OCI-LY1 (cell line): ENCODE results near the gene HNRNPA1.

Experiments
- H2AFZ ChIP-seq: fragments of 200-600 bp; sonication (generic), shearing (Covaris generic); 2 replicates; pipeline ENCODE4 v1.6.0; 2014; ENCODE audit warnings: antibody characterized with exemption, mild to moderate bottlenecking, low read length
- H3F3A ChIP-seq: fragments of 200-600 bp; sonication (generic), shearing (Covaris generic); 2 replicates; pipeline ENCODE4 v1.6.0; 2014; ENCODE audit warnings: mild to moderate bottlenecking, antibody characterized with exemption, low read length, moderate library complexity; ENCODE audit not compliant: insufficient read depth
- H3K27ac ChIP-seq: fragments of 200-600 bp; sonication (generic); 2 replicates; pipeline ENCODE4 v1.5.1; 2014; ENCODE audit warnings: low read length, mixed run types, mild to moderate bottlenecking, low read depth; ENCODE audit not compliant: poor library complexity, severe bottlenecking
- H3K27me3 ChIP-seq: fragments of 200-600 bp; sonication (generic); 2 replicates; pipeline ENCODE4 v1.6.0; 2014; ENCODE audit warnings: antibody characterized with exemption, mild to moderate bottlenecking, low read length, moderate library complexity; ENCODE audit not compliant: insufficient read depth
- H3K36me3 ChIP-seq: fragments of 200-600 bp; sonication (generic); 2 replicates; pipeline ENCODE4 v1.6.1; 2014; ENCODE audit warnings: mild to moderate bottlenecking, antibody characterized with exemption, low read length, moderate library complexity, mixed read lengths; ENCODE audit not compliant: insufficient read depth
- H3K4me1 ChIP-seq: fragments of 200-600 bp; sonication (generic); 2 replicates; pipeline ENCODE4 v1.5.1; 2014; ENCODE audit warnings: mild to moderate bottlenecking, low read length, moderate library complexity; ENCODE audit not compliant: insufficient read depth, severe bottlenecking
- H3K4me2 ChIP-seq: fragments of 200-600 bp; sonication (generic), shearing (Covaris generic); 2 replicates; pipeline ENCODE4 v1.6.1; 2014; ENCODE audit warnings: low read length
- H3K4me3 ChIP-seq: fragments of 200-600 bp; sonication (generic); 2 replicates; pipeline ENCODE4 v1.5.1; 2014; ENCODE audit warnings: low read length, low read depth, mild to moderate bottlenecking, mixed read lengths; ENCODE audit not compliant: poor library complexity, severe bottlenecking
- H3K79me2 ChIP-seq: fragments of 200-600 bp; shearing (Covaris generic); 2 replicates; pipeline ENCODE4 v1.6.1; 2016; ENCODE audit warnings: mixed run types, low read length, mixed read lengths; ENCODE audit not compliant: insufficient read depth
- H3K9ac ChIP-seq: fragments of 200-600 bp; sonication (generic), shearing (Covaris generic); 2 replicates; pipeline ENCODE4 v1.6.1; 2014; ENCODE audit warnings: mild to moderate bottlenecking, low read length, mixed read lengths
- H3K9me2 ChIP-seq: fragments of 200-600 bp; sonication (generic), shearing (Covaris generic); 2 replicates; pipeline ENCODE4 v1.6.1; 2014; ENCODE audit warnings: low read depth, mild to moderate bottlenecking, low read length, mixed read lengths
- H3K9me3 ChIP-seq: fragments of 200-600 bp; shearing (Covaris generic); 2 replicates; pipeline ENCODE4 v1.6.1; 2014; ENCODE audit warnings: low read length, mixed read lengths
- H4K20me1 ChIP-seq: fragments of 200-600 bp; sonication (generic), shearing (Covaris generic); 2 replicates; pipeline ENCODE4 v1.6.0; 2016; ENCODE audit warnings: mild to moderate bottlenecking, low read length; ENCODE audit not compliant: insufficient read depth
- CTCF ChIP-seq: fragments of 200-600 bp; sonication (generic), shearing (Covaris generic); IDR thresholded peaks from 2 replicates; pipeline ENCODE4 v1.5.1; 2017; ENCODE audit warnings: mild to moderate bottlenecking, antibody characterized with exemption, low read length, moderate library complexity, mixed read lengths
- EZH2 ChIP-seq: fragments of 200-600 bp; sonication (generic), shearing (Covaris generic); IDR thresholded peaks from 2 replicates; pipeline ENCODE4 v1.8.0; 2017; ENCODE audit warnings: borderline replicate concordance, mixed run types, mild to moderate bottlenecking, antibody characterized with exemption, low read length, moderate library complexity, mixed read lengths

HNRNPA1 gene

GRCh38 chr12:54296393-54297099 lies 16.0 kb downstream of the HNRNPA1 start:
- no peaks in the 10 kb centered on the region for H3K9me3 ChIP-seq
- H2AFZ ChIP-seq, result no peak overlapping the region
- H3K9me2 ChIP-seq, result no peaks in the 10 kb centered on the region
- H3K36me3 ChIP-seq, result no peaks in the 10 kb centered on the region
- H3K4me3 ChIP-seq, result no peak overlapping the region
- no peaks in the 10 kb centered on the region for H3K79me2 ChIP-seq
- no peak overlapping the region for H3K9ac ChIP-seq
- H3K27me3 ChIP-seq, result no peaks in the 10 kb centered on the region
- no peak overlapping the region for H3K27ac ChIP-seq
- H3F3A ChIP-seq, result no peaks in the 10 kb centered on the region
- TF ChIP-seq CTCF (no peak), EZH2 (no peak)
- H4K20me1 ChIP-seq, result no peaks in the 10 kb centered on the region
- no peak overlapping the region for H3K4me2 ChIP-seq
- H3K4me1 ChIP-seq, result no peaks in the 10 kb centered on the region

- Histone ChIP-seq H3K4me3 (no peak overlapping the region), H3K79me2 (no peaks in the 10 kb centered on the region), H3F3A (no peaks in the 10 kb centered on the region; the same call in 1 of the 2 replicates), H2AFZ (no peak overlapping the region), H3K27ac (no peak overlapping the region), H3K9me2 (no peaks in the 10 kb centered on the region), H3K27me3 (0 out of 2 replicates have a peak, but pooled peaks cover 8% of the 10 kb centered on the region), H3K4me1 (peaks cover under 1% of the 10 kb centered on the region), H4K20me1 (no peaks in the 10 kb centered on the region), H3K4me2 (no peak overlapping the region), H3K9ac (no peak overlapping the region), H3K36me3 (no peaks in the 10 kb centered on the region), H3K9me3 (no peaks in the 10 kb centered on the region)
- TF ChIP-seq EZH2 (no peak), CTCF (no peak)
Observed at GRCh38 chr12:54298904-54299303, 18.4 kb downstream of the HNRNPA1 start.

- no peak overlapping the region for H3K9ac ChIP-seq
- H3K4me2 ChIP-seq, result no peak overlapping the region
- peaks cover 6% of the 10 kb centered on the region for H3K4me1 ChIP-seq
- peaks cover 8% of the 10 kb centered on the region; the same call in 1 of the 2 replicates for H3K27me3 ChIP-seq
- H3K79me2 ChIP-seq, result no peaks in the 10 kb centered on the region
- no peak overlapping the region for H2AFZ ChIP-seq
- H3K9me2 ChIP-seq, result no peaks in the 10 kb centered on the region
- H4K20me1 ChIP-seq, result no peaks in the 10 kb centered on the region
- TF ChIP-seq EZH2 (no peak), CTCF (no peak)
- H3K36me3 ChIP-seq, result no peaks in the 10 kb centered on the region
- H3K9me3 ChIP-seq, result no peaks in the 10 kb centered on the region
- no peak overlapping the region for H3K4me3 ChIP-seq
- H3K27ac ChIP-seq, result no peak overlapping the region
- H3F3A ChIP-seq, result no peaks in the 10 kb centered on the region; the same call in 1 of the 2 replicates
Observed at GRCh38 chr12:54299515-54300224, 19.1 kb downstream of the HNRNPA1 start.
